HepG2 (cell line): ENCODE measurements around the gene TEAD3. TPM values are rescaled to one million over a fixed set of nuclear protein-coding genes. Genes with fewer than 3 reads are reported as not detected.

Experiments used
- CEBPG ChIP-seq: IDR thresholded peaks from 2 replicates; pipeline ENCODE4 v1.6.1; 2016
- ELF1 ChIP-seq: sonication (generic); formaldehyde crosslinking; IDR thresholded peaks from 2 replicates; pipeline ENCODE4 v1.4.0; 2020; ENCODE audit warnings: missing genetic modification reagents
- ESRRA ChIP-seq: sonication (generic); formaldehyde crosslinking; IDR thresholded peaks from 2 replicates; pipeline ENCODE4 v1.5.1; 2020; ENCODE audit warnings: mild to moderate bottlenecking, low read depth, missing genetic modification reagents
- FOSL2 ChIP-seq: sonication (generic); formaldehyde crosslinking; IDR thresholded peaks from 2 replicates; pipeline ENCODE4 v1.4.0; 2020; ENCODE audit warnings: missing genetic modification reagents
- FOXA1 ChIP-seq, 2 experiments: fragments of 450-650 bp in 1 of 2; sonication (generic) in 1 of 2; formaldehyde crosslinking in 1 of 2; IDR thresholded peaks; 2 replicates each; pipeline versions ENCODE4 v1.4.0 to v1.6.1; 2016 to 2020; ENCODE audit warnings: missing genetic modification reagents in 1 of 2
- GATAD2A ChIP-seq: IDR thresholded peaks from 2 replicates; pipeline ENCODE4 v1.6.1; 2016
- HCFC1 ChIP-seq: fragments of 150-350 bp; IDR thresholded peaks from 2 replicates; pipeline ENCODE4 v1.6.1; 2014; ENCODE audit warnings: low read depth, low read length
- HHEX ChIP-seq: IDR thresholded peaks from 2 replicates; pipeline ENCODE4 v1.6.1; 2016; ENCODE audit warnings: control low read depth
- HOXD1 ChIP-seq: sonication (generic); formaldehyde crosslinking; IDR thresholded peaks from 2 replicates; pipeline ENCODE4 v1.5.0; 2020; ENCODE audit warnings: missing genetic modification reagents
- LCORL ChIP-seq, 2 experiments: fragments of 450-650 bp in 1 of 2; sonication (generic) in 1 of 2; formaldehyde crosslinking in 1 of 2; IDR thresholded peaks; 2 replicates each; pipeline versions ENCODE4 v1.5.0 to v1.6.1; 2017 to 2020; ENCODE audit warnings: antibody characterized with exemption in 1 of 2, missing genetic modification reagents in 1 of 2
- MIXL1 ChIP-seq: IDR thresholded peaks from 2 replicates; pipeline ENCODE4 v1.6.1; 2016
- PAX8 ChIP-seq: sonication (generic); formaldehyde crosslinking; IDR thresholded peaks from 2 replicates; pipeline ENCODE4 v1.8.0; 2022; ENCODE audit warnings: mild to moderate bottlenecking, missing genetic modification reagents, borderline replicate concordance
- REPIN1 ChIP-seq: sonication (generic); formaldehyde crosslinking; IDR thresholded peaks from 2 replicates; pipeline ENCODE4 v1.8.0; 2022; ENCODE audit warnings: missing genetic modification reagents, low read depth, mild to moderate bottlenecking, borderline replicate concordance
- SP2 ChIP-seq: sonication (generic); formaldehyde crosslinking; IDR thresholded peaks from 2 replicates; pipeline ENCODE4 v1.5.1; 2020; ENCODE audit warnings: mild to moderate bottlenecking, missing genetic modification reagents
- UBTF ChIP-seq: sonication (generic); formaldehyde crosslinking; IDR thresholded peaks from 2 replicates; pipeline ENCODE4 v1.4.0; 2020; ENCODE audit warnings: mild to moderate bottlenecking, missing genetic modification reagents
- YEATS2 ChIP-seq: sonication (generic); formaldehyde crosslinking; IDR thresholded peaks from 2 replicates; pipeline ENCODE4 v1.4.0; 2020; ENCODE audit warnings: missing genetic modification reagents, borderline replicate concordance
- ZFYVE20 ChIP-seq: sonication (generic); formaldehyde crosslinking; IDR thresholded peaks from 2 replicates; pipeline ENCODE4 v1.8.0; 2023; ENCODE audit warnings: low read depth, mild to moderate bottlenecking, moderate library complexity, missing genetic modification reagents, borderline replicate concordance
- ZNF18 ChIP-seq: sonication (generic); formaldehyde crosslinking; IDR thresholded peaks from 2 replicates; pipeline ENCODE4 v1.8.0; 2022; ENCODE audit warnings: mild to moderate bottlenecking, missing genetic modification reagents; ENCODE audit not compliant: insufficient replicate concordance
- ZNF614 ChIP-seq: IDR thresholded peaks from 2 replicates; pipeline ENCODE4 v1.6.1; 2018; ENCODE audit warnings: missing biosample characterization, missing genetic modification reagents, inconsistent platforms, borderline replicate concordance
- polyA plus RNA-seq, 8 experiments: library from polyadenylated mRNA; depleted of rRNA in 3 of 8; stranded (reverse) in 7 of 8; unstranded in 1 of 8; fragments of >200 nt; fragmentation: Illumina TruSeq in 4 of 8; extraction: Trizol in 4 of 8; gene quantifications; 2 replicates each; pipeline versions ENCODE4 v1.2.1 to v1.2.3, GENCODE V29; 2011 to 2016; ENCODE audit warnings: low read depth in 4 of 8, missing spikeins in 1 of 8, mixed read lengths in 1 of 8; ENCODE audit not compliant: insufficient read depth in 1 of 8
- total RNA-seq, 5 experiments: library from RNA; depleted of rRNA; stranded (reverse); fragments of >200 nt; fragmentation: Illumina TruSeq; extraction: Trizol; gene quantifications; 2 replicates each; pipeline ENCODE4 v1.2.3, GENCODE V29; 2016; ENCODE audit warnings: low read depth in 1 of 5
- TF ChIP-seq, protein P1 (sequence below): sonication (generic); formaldehyde crosslinking; IDR thresholded peaks from 2 replicates; pipeline ENCODE4 v1.9.0; 2021; ENCODE audit warnings: mild to moderate bottlenecking, missing genetic modification reagents

The TEAD3 gene
- total and polyA plus RNA-seq, 2 of the 13 experiments (the other 11 are each of a cell fraction or from before 2014, with no cell fraction given): 15.1 to 16.5 TPM

GRCh38 chr6:35428421-35429149 is 68.3 kb downstream of the TEAD3 start (continued):
- TF ChIP-seq UBTF (CRISPR knock-in tag) (no peak), FOSL2 (CRISPR knock-in tag) (peak; percentile 72), HOXD1 (CRISPR knock-in tag) (no peak; the same call in 1 of the 2 replicates), REPIN1 (no peak), HHEX (CRISPR knock-in tag) (peak; percentile 76; the same call in 1 of the 2 replicates), LCORL (IDR thresholded peaks at IDR 0.05) (no peak), LCORL (CRISPR knock-in tag; IDR thresholded peaks at IDR 0.05) (peak; percentile 95), ZFYVE20 (CRISPR knock-in tag) (no peak), GATAD2A (CRISPR knock-in tag) (peak; percentile 90), PAX8 (CRISPR knock-in tag) (no peak), ZNF18 (CRISPR knock-in tag) (no peak), HCFC1 (no peak), MIXL1 (CRISPR knock-in tag) (0 out of 2 replicates have a peak, but pooled peaks have one; percentile 48), ESRRA (CRISPR knock-in tag) (no peak), ELF1 (CRISPR knock-in tag) (no peak), YEATS2 (CRISPR knock-in tag) (0 out of 2 replicates have a peak, but pooled peaks have one; percentile 28), FOXA1 (IDR thresholded peaks at IDR 0.05) (no peak; the same call in 1 of the 2 replicates), FOXA1 (CRISPR knock-in tag; IDR thresholded peaks at IDR 0.05) (peak; percentile 67), ZNF614 (CRISPR knock-in tag) (peak; percentile 33; the same call in 1 of the 2 replicates), CEBPG (CRISPR knock-in tag) (peak; percentile 38), SP2 (no peak)
- TF ChIP-seq, protein P1, sequence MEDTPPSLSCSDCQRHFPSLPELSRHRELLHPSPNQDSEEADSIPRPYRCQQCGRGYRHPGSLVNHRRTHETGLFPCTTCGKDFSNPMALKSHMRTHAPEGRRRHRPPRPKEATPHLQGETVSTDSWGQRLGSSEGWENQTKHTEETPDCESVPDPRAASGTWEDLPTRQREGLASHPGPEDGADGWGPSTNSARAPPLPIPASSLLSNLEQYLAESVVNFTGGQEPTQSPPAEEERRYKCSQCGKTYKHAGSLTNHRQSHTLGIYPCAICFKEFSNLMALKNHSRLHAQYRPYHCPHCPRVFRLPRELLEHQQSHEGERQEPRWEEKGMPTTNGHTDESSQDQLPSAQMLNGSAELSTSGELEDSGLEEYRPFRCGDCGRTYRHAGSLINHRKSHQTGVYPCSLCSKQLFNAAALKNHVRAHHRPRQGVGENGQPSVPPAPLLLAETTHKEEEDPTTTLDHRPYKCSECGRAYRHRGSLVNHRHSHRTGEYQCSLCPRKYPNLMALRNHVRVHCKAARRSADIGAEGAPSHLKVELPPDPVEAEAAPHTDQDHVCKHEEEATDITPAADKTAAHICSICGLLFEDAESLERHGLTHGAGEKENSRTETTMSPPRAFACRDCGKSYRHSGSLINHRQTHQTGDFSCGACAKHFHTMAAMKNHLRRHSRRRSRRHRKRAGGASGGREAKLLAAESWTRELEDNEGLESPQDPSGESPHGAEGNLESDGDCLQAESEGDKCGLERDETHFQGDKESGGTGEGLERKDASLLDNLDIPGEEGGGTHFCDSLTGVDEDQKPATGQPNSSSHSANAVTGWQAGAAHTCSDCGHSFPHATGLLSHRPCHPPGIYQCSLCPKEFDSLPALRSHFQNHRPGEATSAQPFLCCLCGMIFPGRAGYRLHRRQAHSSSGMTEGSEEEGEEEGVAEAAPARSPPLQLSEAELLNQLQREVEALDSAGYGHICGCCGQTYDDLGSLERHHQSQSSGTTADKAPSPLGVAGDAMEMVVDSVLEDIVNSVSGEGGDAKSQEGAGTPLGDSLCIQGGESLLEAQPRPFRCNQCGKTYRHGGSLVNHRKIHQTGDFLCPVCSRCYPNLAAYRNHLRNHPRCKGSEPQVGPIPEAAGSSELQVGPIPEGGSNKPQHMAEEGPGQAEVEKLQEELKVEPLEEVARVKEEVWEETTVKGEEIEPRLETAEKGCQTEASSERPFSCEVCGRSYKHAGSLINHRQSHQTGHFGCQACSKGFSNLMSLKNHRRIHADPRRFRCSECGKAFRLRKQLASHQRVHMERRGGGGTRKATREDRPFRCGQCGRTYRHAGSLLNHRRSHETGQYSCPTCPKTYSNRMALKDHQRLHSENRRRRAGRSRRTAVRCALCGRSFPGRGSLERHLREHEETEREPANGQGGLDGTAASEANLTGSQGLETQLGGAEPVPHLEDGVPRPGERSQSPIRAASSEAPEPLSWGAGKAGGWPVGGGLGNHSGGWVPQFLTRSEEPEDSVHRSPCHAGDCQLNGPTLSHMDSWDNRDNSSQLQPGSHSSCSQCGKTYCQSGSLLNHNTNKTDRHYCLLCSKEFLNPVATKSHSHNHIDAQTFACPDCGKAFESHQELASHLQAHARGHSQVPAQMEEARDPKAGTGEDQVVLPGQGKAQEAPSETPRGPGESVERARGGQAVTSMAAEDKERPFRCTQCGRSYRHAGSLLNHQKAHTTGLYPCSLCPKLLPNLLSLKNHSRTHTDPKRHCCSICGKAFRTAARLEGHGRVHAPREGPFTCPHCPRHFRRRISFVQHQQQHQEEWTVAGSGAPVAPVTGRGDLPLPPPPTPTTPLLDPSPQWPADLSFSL (CRISPR knock-in tag): peak; percentile 67; the same call in 1 of the 2 replicates
